ENCODE data around the gene PRKCSH. TPM values are rescaled to one million over a fixed set of nuclear protein-coding genes. Genes with fewer than 3 reads are reported as not detected.
A peak's percentile ranks its signal among the peaks of the same experiment; 100 is the strongest.

The PRKCSH gene
- total RNA-seq, 1 donor from 2014 or later: 391 TPM

- Mint-ChIP-seq H3K27ac (ENCODE audit: unreplicated experiment) (no peak overlapping the region), H3K9me3 (no peaks in the 10 kb centered on the region), H3K36me3 (ENCODE audit: low read depth) (peaks cover 1% of the 10 kb centered on the region), H3K4me3 (no peak overlapping the region), H3K4me1 (no peaks in the 10 kb centered on the region), H3K27me3 (ENCODE audit: low read depth) (no peaks in the 10 kb centered on the region)
- peak; percentile 73 for DNase-seq (ENCODE audit: low read depth, low spot score)
- TF ChIP-seq CTCF (conservative IDR thresholded peaks at IDR 0.05): peak; percentile 76
These were observed 11.3 kb downstream of the PRKCSH start for GRCh38 chr19:11446652-11447301.

- H3K4me1 Mint-ChIP-seq: peaks cover 8% of the 10 kb centered on the region
These were observed 12.2 kb downstream of the PRKCSH start for GRCh38 chr19:11447347-11448262.

GRCh38 chr19:11448410-11448809, 13.0 kb downstream of the PRKCSH start:
- DNase-seq (ENCODE audit: low read depth, low spot score): no peak
- no peaks in the 10 kb centered on the region for H3K36me3 Mint-ChIP-seq (ENCODE audit: low read depth)
- no peak overlapping the region for H3K4me3 Mint-ChIP-seq
- no peaks in the 10 kb centered on the region for H3K9me3 Mint-ChIP-seq
- H3K4me1 Mint-ChIP-seq: peaks cover 11% of the 10 kb centered on the region
- H3K27ac Mint-ChIP-seq (ENCODE audit: unreplicated experiment): no peak overlapping the region
- TF ChIP-seq CTCF (conservative IDR thresholded peaks at IDR 0.05): no peak
- H3K27me3 Mint-ChIP-seq (ENCODE audit: low read depth): no peaks in the 10 kb centered on the region

More at GRCh38 chr19:11447347-11448262, 12.2 kb downstream of the PRKCSH start:
- DNase-seq (ENCODE audit: low read depth, low spot score): no peak
- no peak for TF ChIP-seq CTCF (conservative IDR thresholded peaks at IDR 0.05)
- H3K27me3 Mint-ChIP-seq (ENCODE audit: low read depth): no peaks in the 10 kb centered on the region
- H3K4me3 Mint-ChIP-seq: no peak overlapping the region
- H3K36me3 Mint-ChIP-seq (ENCODE audit: low read depth): no peaks in the 10 kb centered on the region
- no peaks in the 10 kb centered on the region for H3K9me3 Mint-ChIP-seq
- H3K27ac Mint-ChIP-seq (ENCODE audit: unreplicated experiment): no peak overlapping the region

- H3K36me3 Mint-ChIP-seq (ENCODE audit: low read depth): no peaks in the 10 kb centered on the region
- no peak for TF ChIP-seq CTCF (conservative IDR thresholded peaks at IDR 0.05)
- no peak overlapping the region for H3K27ac Mint-ChIP-seq (ENCODE audit: unreplicated experiment)
- H3K27me3 Mint-ChIP-seq (ENCODE audit: low read depth): no peaks in the 10 kb centered on the region
- H3K9me3 Mint-ChIP-seq: no peaks in the 10 kb centered on the region
- peaks cover 13% of the 10 kb centered on the region for H3K4me1 Mint-ChIP-seq
- DNase-seq (ENCODE audit: low read depth, low spot score): no peak
- H3K4me3 Mint-ChIP-seq: no peak overlapping the region
These were observed 13.6 kb downstream of the PRKCSH start for GRCh38 chr19:11448923-11449554.

- Mint-ChIP-seq H3K36me3 (ENCODE audit: low read depth) (no peaks in the 10 kb centered on the region), H3K27ac (ENCODE audit: unreplicated experiment) (peak overlapping the region; percentile 27), H3K4me3 (peak overlapping the region; percentile 41), H3K27me3 (ENCODE audit: low read depth) (no peaks in the 10 kb centered on the region), H3K9me3 (no peaks in the 10 kb centered on the region), H3K4me1 (peaks cover 13% of the 10 kb centered on the region)
- no peak for DNase-seq (ENCODE audit: low read depth, low spot score)
- TF ChIP-seq CTCF (conservative IDR thresholded peaks at IDR 0.05): no peak
These were observed 15.3 kb downstream of the PRKCSH start for GRCh38 chr19:11450570-11451326.

All from neural crest cell (in vitro differentiated cells).